Neuronal stem cell (in vitro differentiated cells): ENCODE data around the gene XPC.

Source experiments
- DNase-seq: peaks from one replicate; pipeline ENCODE4 v3.0.0-alpha.2; 2013; ENCODE audit warnings: low spot score
- H2AFZ ChIP-seq: one replicate; pipeline ENCODE4 v1.6.1; 2013; ENCODE audit warnings: mild to moderate bottlenecking, low read length, inconsistent platforms
- H2AK5ac ChIP-seq: 2 replicates; pipeline ENCODE4 v1.6.1; 2013; ENCODE audit warnings: low read depth, mild to moderate bottlenecking, inconsistent platforms, low read length, moderate library complexity, mixed read lengths
- H2BK120ac ChIP-seq: 2 replicates; pipeline ENCODE4 v1.6.1; 2013; ENCODE audit warnings: low read depth, mild to moderate bottlenecking, inconsistent platforms, low read length, moderate library complexity, mixed read lengths
- H2BK12ac ChIP-seq: one replicate; pipeline ENCODE4 v1.6.1; 2013; ENCODE audit warnings: low read length, inconsistent platforms
- H2BK15ac ChIP-seq: 2 replicates; pipeline ENCODE4 v1.6.1; 2013; ENCODE audit warnings: mild to moderate bottlenecking, low read length, inconsistent platforms, mixed read lengths
- H2BK5ac ChIP-seq: one replicate; pipeline ENCODE4 v1.6.1; 2013; ENCODE audit warnings: inconsistent platforms, mild to moderate bottlenecking, low read length, moderate library complexity
- H3K14ac ChIP-seq: one replicate; pipeline ENCODE4 v1.6.1; 2013; ENCODE audit warnings: low read length, inconsistent platforms
- H3K18ac ChIP-seq: 2 replicates; pipeline ENCODE4 v1.6.1; 2013; ENCODE audit warnings: low read length, inconsistent platforms
- H3K23ac ChIP-seq: 2 replicates; pipeline ENCODE4 v1.6.1; 2013; ENCODE audit warnings: low read depth, mild to moderate bottlenecking, mixed read lengths, low read length, inconsistent platforms; ENCODE audit not compliant: poor library complexity
- H3K27ac ChIP-seq: replicated peaks from 3 replicates; pipeline ENCODE4 v1.5.1; 2013; ENCODE audit warnings: low read length, inconsistent platforms
- H3K27me3 ChIP-seq, 3 experiments: 2 replicates each; pipeline ENCODE4 v1.6.1; 2013; ENCODE audit warnings: low read length in 3 of 3, mild to moderate bottlenecking in 2 of 3, inconsistent platforms in 1 of 3, low read depth in 1 of 3, mixed read lengths in 1 of 3, moderate library complexity in 1 of 3; ENCODE audit not compliant: control insufficient read depth in 3 of 3, insufficient read depth in 3 of 3
- H3K36me3 ChIP-seq, 2 donors: replicated peaks in 1 of 2; 2 replicates each; pipeline ENCODE4 v1.6.1; 2013; ENCODE audit warnings: low read length in 2 of 2; ENCODE audit not compliant: control insufficient read depth in 2 of 2, insufficient read depth in 2 of 2
- H3K4ac ChIP-seq: 2 replicates; pipeline ENCODE4 v1.6.1; 2013; ENCODE audit warnings: inconsistent platforms, mild to moderate bottlenecking, low read length, moderate library complexity
- H3K4me1 ChIP-seq, 2 donors: 1 replicate in 1 of 2; 2 replicates in 1 of 2; pipeline ENCODE4 v1.6.1; 2013; ENCODE audit warnings: low read length in 2 of 2, low read depth in 1 of 2; ENCODE audit not compliant: control insufficient read depth in 2 of 2, insufficient read depth in 1 of 2
- H3K4me2 ChIP-seq: one replicate; pipeline ENCODE4 v1.6.1; 2013; ENCODE audit warnings: mild to moderate bottlenecking, low read length, inconsistent platforms; ENCODE audit not compliant: insufficient read depth, poor library complexity, severe bottlenecking
- H3K4me3 ChIP-seq, 2 donors: 2 replicates each; pipeline ENCODE4 v1.5.1; 2013; ENCODE audit warnings: low read length in 2 of 2, mild to moderate bottlenecking in 2 of 2, inconsistent platforms in 1 of 2, moderate library complexity in 1 of 2
- H3K79me1 ChIP-seq: one replicate; pipeline ENCODE4 v1.6.1; 2013; ENCODE audit warnings: low read depth, mild to moderate bottlenecking, inconsistent platforms, low read length, moderate library complexity
- H3K9ac ChIP-seq: one replicate; pipeline ENCODE4 v1.6.1; 2013; ENCODE audit warnings: mild to moderate bottlenecking, low read depth, low read length, inconsistent platforms; ENCODE audit not compliant: poor library complexity
- H3K9me3 ChIP-seq, 2 donors: replicated peaks in 1 of 2; 2 replicates each; pipeline versions ENCODE3 to v1.6.1; 2013; ENCODE audit warnings: low read length in 2 of 2, mild to moderate bottlenecking in 2 of 2, inconsistent platforms in 1 of 2, low read depth in 1 of 2, mixed read lengths in 1 of 2, moderate library complexity in 1 of 2; ENCODE audit not compliant: control insufficient read depth in 2 of 2, insufficient read depth in 1 of 2
- H4K8ac ChIP-seq: one replicate; pipeline ENCODE4 v1.6.1; 2013; ENCODE audit warnings: low read depth, mild to moderate bottlenecking, inconsistent platforms, low read length, moderate library complexity
- H4K91ac ChIP-seq: one replicate; pipeline ENCODE4 v1.6.1; 2013; ENCODE audit warnings: low read length, low read depth, mild to moderate bottlenecking, inconsistent platforms; ENCODE audit not compliant: poor library complexity
- WGBS, 2 donors: extraction: QIAGEN DNeasy Blood & Tissue Kit; methylation state at CpG; one replicate each; pipeline ENCODE4 v1.1.7; 2013; ENCODE audit warnings: missing lambda C conversion rate in 2 of 2, mixed read lengths in 1 of 2; ENCODE audit not compliant: insufficient read length in 2 of 2, insufficient replicate concordance in 1 of 2; ENCODE audit errors: extremely low coverage in 2 of 2; 5-methylcytosine and 5-hydroxymethylcytosine counted together

XPC gene

GRCh38 chr3:14143271-14144225 lies 34.9 kb downstream of the XPC start:
- DNase-seq: no peak
- H3K36me3 ChIP-seq: peaks cover 24 to 92% of the 10 kb centered on the region in 2 donors
- peaks cover 7 to 18% of the 10 kb centered on the region in 2 donors for H3K4me1 ChIP-seq

DNA sequence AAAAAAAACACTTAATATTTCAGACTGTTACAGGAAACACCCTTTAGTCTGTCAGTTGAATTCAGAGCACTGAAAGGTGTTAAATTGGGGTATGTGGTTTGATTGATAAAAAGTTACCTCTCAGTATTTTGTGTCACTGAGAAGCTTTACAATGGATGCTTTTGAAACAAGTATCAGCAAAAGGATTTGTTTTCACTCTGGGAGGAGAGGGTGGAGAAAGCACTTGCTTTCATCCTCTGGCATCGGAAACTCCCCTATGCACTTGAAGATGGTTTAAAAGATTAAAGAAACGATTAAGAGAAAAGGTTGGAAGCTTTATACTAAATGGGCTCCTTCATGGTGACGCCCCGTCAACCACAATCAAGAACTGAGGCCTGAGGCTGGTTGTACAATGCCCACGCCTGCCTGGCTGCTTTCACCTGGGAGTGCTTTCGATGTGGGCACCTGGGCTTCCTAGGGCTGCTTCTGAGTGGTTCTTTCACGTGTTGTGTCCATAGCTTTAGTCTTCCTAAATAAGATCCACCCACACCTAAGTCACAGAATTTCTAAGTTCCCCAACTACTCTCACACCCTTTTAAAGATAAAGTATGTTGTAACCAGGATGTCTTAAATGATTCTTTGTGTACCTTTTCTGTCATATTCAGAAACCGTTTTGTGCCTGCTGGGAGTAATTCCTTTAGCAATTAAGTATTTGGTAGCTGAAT lies 35.7 kb downstream of the XPC start:
- H3K9me3 ChIP-seq: no peaks in the 10 kb centered on the region
- no peak overlapping the region for H2BK15ac ChIP-seq
- H2AK5ac ChIP-seq: no peak overlapping the region
- H3K18ac ChIP-seq: no peak overlapping the region
- no peak overlapping the region for H3K27ac ChIP-seq
- no peak overlapping the region for H2BK120ac ChIP-seq
- no peak overlapping the region for H3K4me3 ChIP-seq
- H3K27me3 ChIP-seq: no peaks in the 10 kb centered on the region
- H3K4ac ChIP-seq: no peak overlapping the region
- H2AFZ ChIP-seq: no peak overlapping the region
- H3K79me1 ChIP-seq: no peaks in the 10 kb centered on the region
- H3K4me2 ChIP-seq: no peak overlapping the region
- H4K91ac ChIP-seq: no peak overlapping the region
- no peak overlapping the region for H2BK5ac ChIP-seq
- H3K36me3 ChIP-seq: peaks cover 21 to 92% of the 10 kb centered on the region in 2 donors
- no CpG with 5 or more reads among the region's 8 CpGs for WGBS, 2 donors
- H3K4me1 ChIP-seq: peaks cover 7 to 18% of the 10 kb centered on the region in 2 donors
- no peak overlapping the region for H3K23ac ChIP-seq
- H3K14ac ChIP-seq: no peak overlapping the region
- DNase-seq: no peak
- H2BK12ac ChIP-seq: no peak overlapping the region
- no peak overlapping the region for H4K8ac ChIP-seq
- no peak overlapping the region for H3K9ac ChIP-seq

More at GRCh38 chr3:14143271-14144225, 34.9 kb downstream of the XPC start:
- no CpG with 5 or more reads among the region's 7 CpGs for WGBS, 2 donors
- no peaks in the 10 kb centered on the region for H3K27me3 ChIP-seq
- no peak overlapping the region for H3K18ac ChIP-seq
- no peaks in the 10 kb centered on the region for H3K79me1 ChIP-seq
- no peak overlapping the region for H3K23ac ChIP-seq
- no peak overlapping the region for H2BK120ac ChIP-seq
- H3K4me2 ChIP-seq: no peak overlapping the region
- no peak overlapping the region for H3K4ac ChIP-seq
- H3K14ac ChIP-seq: no peak overlapping the region
- H2BK15ac ChIP-seq: no peak overlapping the region
- no peak overlapping the region for H2AFZ ChIP-seq
- H3K9me3 ChIP-seq: no peaks in the 10 kb centered on the region
- no peak overlapping the region for H3K9ac ChIP-seq
- H4K8ac ChIP-seq: no peak overlapping the region
- H2BK5ac ChIP-seq: no peak overlapping the region
- H3K4me3 ChIP-seq: no peak overlapping the region
- H2AK5ac ChIP-seq: no peak overlapping the region
- H4K91ac ChIP-seq: no peak overlapping the region
- H3K27ac ChIP-seq: peak overlapping the region; percentile 8
- H2BK12ac ChIP-seq: no peak overlapping the region

GRCh38 chr3:14141602-14142341 lies 36.6 kb downstream of the XPC start:
- peaks cover 18 to 92% of the 10 kb centered on the region in 2 donors for H3K36me3 ChIP-seq
- no peak overlapping the region for H3K27ac ChIP-seq
- no peak overlapping the region for H2BK120ac ChIP-seq

More at GRCh38 chr3:14141602-14142341, 36.6 kb downstream of the XPC start:
- Histone ChIP-seq H3K9me3 (no peaks in the 10 kb centered on the region), H2BK12ac (no peak overlapping the region), H3K4me3 (no peak overlapping the region), H4K8ac (peak overlapping the region; percentile 20), H2AFZ (no peak overlapping the region), H3K27me3 (no peaks in the 10 kb centered on the region), H3K79me1 (no peaks in the 10 kb centered on the region), H4K91ac (no peak overlapping the region), H3K4me2 (no peak overlapping the region), H2BK5ac (no peak overlapping the region), H3K14ac (no peak overlapping the region), H3K4me1 (peaks cover 7 to 18% of the 10 kb centered on the region in 2 donors), H2BK15ac (no peak overlapping the region), H3K4ac (no peak overlapping the region), H3K9ac (no peak overlapping the region), H3K23ac (no peak overlapping the region), H3K18ac (no peak overlapping the region), H2AK5ac (no peak overlapping the region)
- no CpG with 5 or more reads among the region's 19 CpGs for WGBS, 2 donors
- DNase-seq: no peak
